ENCODE measurements around the gene HIBCH. TPM values are rescaled to one million over a fixed set of nuclear protein-coding genes. Genes with fewer than 3 reads are reported as not detected.
A peak's percentile ranks its signal among the peaks of the same experiment; 100 is the strongest.
"Not testable (repeated sequence)": the region's sequence is repeated elsewhere in the genome, so short reads cannot be mapped to it uniquely, and the experiment has no call there.

The HIBCH gene
- polyA plus RNA-seq, 1 donor, result 46.6 TPM

DNA sequence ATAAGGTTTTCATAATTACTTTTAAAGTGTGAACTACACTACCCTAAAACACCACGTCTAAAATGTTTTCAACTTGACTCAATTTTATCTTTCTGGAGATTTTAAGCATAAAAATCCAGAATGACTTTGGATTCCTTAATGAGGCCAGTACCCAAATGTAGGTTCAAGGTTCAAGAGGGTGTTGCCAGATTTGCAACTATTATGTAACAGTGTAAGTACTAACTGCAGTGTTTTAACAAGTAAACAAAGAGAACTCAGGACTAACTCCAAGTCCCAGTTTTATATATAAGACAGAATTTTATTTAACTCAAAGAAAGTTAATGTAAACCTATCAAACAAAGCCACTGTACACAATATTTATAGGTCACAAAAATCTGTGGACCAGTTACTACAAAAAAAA is 5.7 kb downstream of the HIBCH start:
- H3K27ac ChIP-seq (ENCODE audit: low read length), result no peak overlapping the region
- no peaks in the 10 kb centered on the region for H3K9me3 ChIP-seq (ENCODE audit: control insufficient read depth, low read depth, low read length)
- no peak for DNase-seq
- no peaks in the 10 kb centered on the region for H3K4me1 ChIP-seq (ENCODE audit: control insufficient read depth, insufficient read depth, low read length)
- H3K27me3 ChIP-seq (ENCODE audit: control insufficient read depth, insufficient read depth, low read length), result no peaks in the 10 kb centered on the region
- H3K36me3 ChIP-seq (ENCODE audit: control insufficient read depth, insufficient read depth, low read length), result peaks cover 6% of the 10 kb centered on the region
- H3K4me3 ChIP-seq (ENCODE audit: low read length), result no peak overlapping the region
- no CpG with 5 or more reads among the region's 1 CpG for WGBS (ENCODE audit: insufficient coverage, low lambda C conversion rate)

DNA sequence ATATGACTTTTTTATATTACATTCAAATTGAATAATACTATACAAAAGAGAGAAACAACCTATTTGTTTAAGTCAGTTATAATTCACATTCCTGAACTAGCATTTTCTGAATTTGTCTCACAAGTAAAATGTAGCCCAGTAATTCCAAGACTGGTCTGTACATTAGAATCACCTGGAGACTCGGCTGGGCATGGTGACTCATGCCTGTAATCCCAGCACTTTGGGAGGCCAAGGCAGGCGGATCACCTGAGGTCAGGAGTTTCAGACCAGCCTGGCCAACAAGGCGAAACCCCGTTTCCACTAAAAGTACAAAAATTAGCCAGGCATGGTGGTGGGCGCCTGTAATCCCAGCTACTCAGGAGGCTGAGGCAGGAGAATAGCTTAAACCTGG is 7.0 kb downstream of the HIBCH start:
- WGBS (ENCODE audit: insufficient coverage, low lambda C conversion rate), result no CpG with 5 or more reads among the region's 5 CpGs
- H3K4me3 ChIP-seq (ENCODE audit: low read length); H3K27me3 ChIP-seq (ENCODE audit: control insufficient read depth, insufficient read depth, low read length); H3K9me3 ChIP-seq (ENCODE audit: control insufficient read depth, low read depth, low read length); H3K4me1 ChIP-seq (ENCODE audit: control insufficient read depth, insufficient read depth, low read length); H3K27ac ChIP-seq (ENCODE audit: low read length); DNase-seq: not testable (repeated sequence)
- H3K36me3 ChIP-seq (ENCODE audit: control insufficient read depth, insufficient read depth, low read length), result peaks cover 13% of the 10 kb centered on the region

DNA sequence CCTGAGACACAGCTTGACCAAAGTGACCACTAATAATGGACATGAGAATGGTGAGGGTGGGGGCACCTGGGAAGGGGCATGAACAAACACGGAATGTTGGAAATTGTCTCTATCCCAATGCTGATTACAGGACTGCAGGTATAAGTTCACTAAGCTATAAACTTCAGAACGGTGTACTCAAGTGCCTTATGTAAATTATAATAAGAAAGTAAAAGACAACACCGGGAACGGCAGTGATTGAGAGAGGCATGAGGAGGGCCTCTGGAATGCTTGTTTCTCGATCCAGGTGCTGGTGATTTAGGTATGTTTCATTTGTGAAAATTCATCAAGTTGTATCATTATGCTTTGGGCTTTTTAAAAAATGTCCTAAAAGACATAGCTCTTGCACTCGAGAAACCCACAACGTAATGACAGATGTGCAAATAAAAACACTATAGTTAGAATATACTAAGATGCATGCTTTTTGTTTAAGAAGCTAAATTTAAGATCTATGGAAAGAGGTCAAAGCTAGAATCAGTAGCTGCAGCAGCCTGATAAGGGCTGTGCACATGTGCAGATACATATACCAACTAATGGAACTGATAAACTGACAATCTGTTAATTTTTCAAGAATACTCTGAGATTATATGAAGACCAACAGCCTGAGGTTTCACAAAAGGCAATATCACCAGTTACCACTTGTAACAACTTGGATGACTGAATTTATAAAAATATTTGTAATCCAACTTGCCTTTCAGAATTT is 7.6 kb downstream of the HIBCH start:
- no peak overlapping the region for H3K4me3 ChIP-seq (ENCODE audit: low read length)
- H3K9me3 ChIP-seq (ENCODE audit: control insufficient read depth, low read depth, low read length), result no peaks in the 10 kb centered on the region
- DNase-seq, result no peak
- H3K4me1 ChIP-seq (ENCODE audit: control insufficient read depth, insufficient read depth, low read length), result peaks cover 6% of the 10 kb centered on the region
- peaks cover 15% of the 10 kb centered on the region for H3K36me3 ChIP-seq (ENCODE audit: control insufficient read depth, insufficient read depth, low read length)
- H3K27me3 ChIP-seq (ENCODE audit: control insufficient read depth, insufficient read depth, low read length), result no peaks in the 10 kb centered on the region
- 100% methylated on average over 2 of the region's 7 CpGs for WGBS (ENCODE audit: insufficient coverage, low lambda C conversion rate)
- H3K27ac ChIP-seq (ENCODE audit: low read length), result no peak overlapping the region

DNA sequence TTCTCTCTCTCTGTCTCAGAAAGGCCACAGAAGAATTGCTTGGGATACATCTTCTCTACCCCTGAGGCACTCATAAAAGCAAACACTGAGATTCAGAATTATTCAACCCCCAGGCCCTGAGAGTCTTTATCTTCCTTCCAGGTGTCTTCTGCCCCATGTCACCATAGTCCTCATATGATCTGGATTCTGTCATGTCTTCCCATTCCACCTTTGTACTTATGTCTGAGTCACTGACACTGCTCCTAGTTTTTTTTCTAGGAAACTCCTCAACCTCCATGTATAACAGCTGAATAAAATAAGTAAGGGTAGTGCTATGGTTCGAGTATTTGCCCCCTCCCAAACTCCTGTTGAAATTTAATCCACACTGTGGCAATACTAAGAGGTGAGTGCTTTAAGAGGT is 11.6 kb downstream of the HIBCH start:
- H3K27me3 ChIP-seq (ENCODE audit: control insufficient read depth, insufficient read depth, low read length), result no peaks in the 10 kb centered on the region
- DNase-seq, result peak; percentile 28 to 60

DNA sequence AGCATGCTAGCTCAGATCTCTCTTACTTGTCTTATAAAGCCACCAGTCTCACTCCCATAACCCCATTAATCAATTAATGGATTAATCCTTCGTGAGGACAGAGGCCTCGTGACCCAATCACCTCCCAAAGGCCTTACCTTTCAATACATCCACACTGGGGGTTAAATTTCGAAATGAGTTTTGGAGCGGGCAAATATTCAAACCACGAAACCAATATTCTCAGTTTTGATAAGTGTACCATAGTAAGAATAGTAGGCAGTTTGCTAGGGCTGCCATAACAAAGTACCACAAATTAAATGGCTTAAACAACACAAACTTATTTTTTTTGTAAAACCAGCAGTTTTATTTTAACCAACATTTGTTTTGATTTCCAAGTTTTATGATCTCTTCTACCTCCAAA is 15.2 kb downstream of the HIBCH start:
- H3K27me3 ChIP-seq (ENCODE audit: control insufficient read depth, insufficient read depth, low read length), result no peaks in the 10 kb centered on the region
- peaks cover 20% of the 10 kb centered on the region for H3K36me3 ChIP-seq (ENCODE audit: control insufficient read depth, insufficient read depth, low read length)
- 96% methylated on average over 3 of the region's 5 CpGs for WGBS (ENCODE audit: insufficient coverage, low lambda C conversion rate)
- no peak for DNase-seq
- H3K9me3 ChIP-seq (ENCODE audit: control insufficient read depth, low read depth, low read length), result no peaks in the 10 kb centered on the region
- H3K4me1 ChIP-seq (ENCODE audit: control insufficient read depth, insufficient read depth, low read length), result peaks cover 6% of the 10 kb centered on the region
- H3K27ac ChIP-seq (ENCODE audit: low read length), result no peak overlapping the region
- H3K4me3 ChIP-seq (ENCODE audit: low read length), result no peak overlapping the region

More for the DNA sequence above, 11.6 kb downstream of the HIBCH start:
- H3K36me3 ChIP-seq (ENCODE audit: control insufficient read depth, insufficient read depth, low read length), result peaks cover 19% of the 10 kb centered on the region
- H3K9me3 ChIP-seq (ENCODE audit: control insufficient read depth, low read depth, low read length), result no peaks in the 10 kb centered on the region
- peaks cover 6% of the 10 kb centered on the region for H3K4me1 ChIP-seq (ENCODE audit: control insufficient read depth, insufficient read depth, low read length)
- H3K27ac ChIP-seq (ENCODE audit: low read length), result no peak overlapping the region
- no peak overlapping the region for H3K4me3 ChIP-seq (ENCODE audit: low read length)
- WGBS (ENCODE audit: insufficient coverage, low lambda C conversion rate), result no CpG with 5 or more reads among the region's 1 CpG

- Histone ChIP-seq H3K27me3 (ENCODE audit: control insufficient read depth, insufficient read depth, low read length) (no peaks in the 10 kb centered on the region), H3K4me1 (ENCODE audit: control insufficient read depth, insufficient read depth, low read length) (peaks cover 6% of the 10 kb centered on the region), H3K4me3 (ENCODE audit: low read length) (no peak overlapping the region), H3K9me3 (ENCODE audit: control insufficient read depth, low read depth, low read length) (no peaks in the 10 kb centered on the region), H3K36me3 (ENCODE audit: control insufficient read depth, insufficient read depth, low read length) (peaks cover 18% of the 10 kb centered on the region), H3K27ac (ENCODE audit: low read length) (no peak overlapping the region)
- no peak for DNase-seq
These were observed 16.0 kb downstream of the HIBCH start for GRCh38 chr2:190303647-190304046.

- Histone ChIP-seq H3K27ac (ENCODE audit: low read length) (no peak overlapping the region), H3K4me3 (ENCODE audit: low read length) (no peak overlapping the region), H3K27me3 (ENCODE audit: control insufficient read depth, insufficient read depth, low read length) (no peaks in the 10 kb centered on the region), H3K4me1 (ENCODE audit: control insufficient read depth, insufficient read depth, low read length) (no peaks in the 10 kb centered on the region), H3K36me3 (ENCODE audit: control insufficient read depth, insufficient read depth, low read length) (peaks cover 11% of the 10 kb centered on the region), H3K9me3 (ENCODE audit: control insufficient read depth, low read depth, low read length) (no peaks in the 10 kb centered on the region)
- DNase-seq, result no peak
- no CpG with 5 or more reads among the region's 1 CpG for WGBS (ENCODE audit: insufficient coverage, low lambda C conversion rate)
These were observed 17.6 kb downstream of the HIBCH start for GRCh38 chr2:190302052-190302451.

- H3K4me1 ChIP-seq (ENCODE audit: control insufficient read depth, insufficient read depth, low read length), result no peaks in the 10 kb centered on the region
- no peak overlapping the region for H3K27ac ChIP-seq (ENCODE audit: low read length)
These were observed 18.6 kb downstream of the HIBCH start for GRCh38 chr2:190301032-190301431.

GRCh38 chr2:190297880-190298279 is 21.7 kb downstream of the HIBCH start:
- not testable (repeated sequence) for DNase-seq; H3K27me3 ChIP-seq (ENCODE audit: control insufficient read depth, insufficient read depth, low read length); H3K4me1 ChIP-seq (ENCODE audit: control insufficient read depth, insufficient read depth, low read length); H3K27ac ChIP-seq (ENCODE audit: low read length); H3K4me3 ChIP-seq (ENCODE audit: low read length); H3K9me3 ChIP-seq (ENCODE audit: control insufficient read depth, low read depth, low read length)
- no CpG with 5 or more reads among the region's 2 CpGs for WGBS (ENCODE audit: insufficient coverage, low lambda C conversion rate)
- peaks cover 19% of the 10 kb centered on the region for H3K36me3 ChIP-seq (ENCODE audit: control insufficient read depth, insufficient read depth, low read length)

More at GRCh38 chr2:190301032-190301431, 18.6 kb downstream of the HIBCH start:
- peaks cover 15% of the 10 kb centered on the region for H3K36me3 ChIP-seq (ENCODE audit: control insufficient read depth, insufficient read depth, low read length)
- H3K9me3 ChIP-seq (ENCODE audit: control insufficient read depth, low read depth, low read length), result no peaks in the 10 kb centered on the region
- no peaks in the 10 kb centered on the region for H3K27me3 ChIP-seq (ENCODE audit: control insufficient read depth, insufficient read depth, low read length)
- no peak for DNase-seq
- H3K4me3 ChIP-seq (ENCODE audit: low read length), result no peak overlapping the region

DNA sequence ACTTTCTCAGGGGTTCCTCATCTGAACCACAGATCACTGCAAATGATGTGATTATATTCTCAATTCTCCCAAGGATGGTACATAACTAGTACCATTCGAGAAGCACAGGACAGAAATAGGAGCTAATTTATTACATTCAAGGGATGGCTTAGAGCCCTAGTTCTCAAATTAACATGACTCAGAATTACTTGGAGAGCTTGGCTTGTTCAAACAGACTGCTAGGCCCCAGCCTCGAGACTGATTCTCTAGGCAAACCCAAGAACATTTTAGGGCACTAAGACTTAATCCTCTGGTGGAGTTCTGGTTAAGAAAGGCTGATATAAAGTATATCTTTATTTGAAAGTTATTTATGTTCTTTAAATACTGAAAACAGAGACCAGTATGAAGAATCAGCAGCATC is 35.8 kb downstream of the HIBCH start:
- no peaks in the 10 kb centered on the region for H3K9me3 ChIP-seq (ENCODE audit: control insufficient read depth, low read depth, low read length)
- no peak overlapping the region for H3K4me3 ChIP-seq (ENCODE audit: low read length)
- H3K27me3 ChIP-seq (ENCODE audit: control insufficient read depth, insufficient read depth, low read length), result no peaks in the 10 kb centered on the region
- no peaks in the 10 kb centered on the region for H3K4me1 ChIP-seq (ENCODE audit: control insufficient read depth, insufficient read depth, low read length)
- WGBS (ENCODE audit: insufficient coverage, low lambda C conversion rate), result no CpG with 5 or more reads among the region's 2 CpGs
- H3K36me3 ChIP-seq (ENCODE audit: control insufficient read depth, insufficient read depth, low read length), result peaks cover 34% of the 10 kb centered on the region
- DNase-seq, result no peak
- H3K27ac ChIP-seq (ENCODE audit: low read length), result no peak overlapping the region

Data from large intestine (tissue), 3 donors.